Fibroblast of skin of left quadriceps (primary cell): Measurements from ENCODE around the gene PPP1R13L.
"Not testable (repeated sequence)": the region's sequence is repeated elsewhere in the genome, so short reads cannot be mapped to it uniquely, and the experiment has no call there.

ENCODE experiments used
- DNase-seq, 2 experiments: peaks; one replicate each; pipeline ENCODE4 v3.0.0-alpha.2; 2013; ENCODE audit warnings: low read depth in 2 of 2

PPP1R13L gene

GRCh38 chr19:45346449-45346848 lies 58.4 kb downstream of the PPP1R13L start:
- DNase-seq = no peak

- DNase-seq = no peak
Measured at GRCh38 chr19:45345506-45345860, 59.4 kb downstream of the PPP1R13L start.

- no peak for DNase-seq
Measured at GRCh38 chr19:45344621-45345505, 60.0 kb downstream of the PPP1R13L start.

GRCh38 chr19:45342911-45343310 lies 62.0 kb downstream of the PPP1R13L start:
- no peak for DNase-seq

- no peak for DNase-seq
Measured at GRCh38 chr19:45340899-45341453, 63.9 kb downstream of the PPP1R13L start.

- no peak for DNase-seq
Measured at GRCh38 chr19:45340232-45340898, 64.5 kb downstream of the PPP1R13L start, which contains the start of gene KLC3. Gene KLC3, plus strand, starts transcription at chr19:45340750. Its CDS starts 4,792 bp downstream, at chr19:45345542.

- DNase-seq = no peak
Measured at GRCh38 chr19:45339629-45340028, 65.2 kb downstream of the PPP1R13L start.

- DNase-seq = no peak
Measured at GRCh38 chr19:45336696-45337251, 68.1 kb downstream of the PPP1R13L start.

DNA sequence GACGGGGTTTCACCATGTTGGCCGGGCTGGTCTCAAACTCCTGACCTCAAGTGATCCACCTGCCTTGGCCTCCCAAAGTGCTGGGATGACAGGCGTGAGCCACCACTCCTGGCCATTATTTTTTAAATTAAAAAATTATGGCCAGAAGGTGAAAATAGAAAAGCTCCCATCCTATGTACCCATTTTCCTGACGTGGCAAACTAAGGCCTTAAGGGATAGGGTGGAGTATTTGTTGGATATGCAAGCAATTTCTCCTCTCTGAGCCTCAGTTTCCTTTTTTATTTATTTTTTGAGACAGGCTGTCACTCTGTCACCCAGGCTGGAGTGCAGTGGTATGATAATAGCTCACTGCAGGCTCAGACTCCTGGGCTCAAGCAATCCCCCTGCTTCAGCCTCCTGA lies 70.0 kb downstream of the PPP1R13L start:
- DNase-seq = not testable (repeated sequence)

- no peak for DNase-seq
Measured at GRCh38 chr19:45333609-45334303, 71.1 kb downstream of the PPP1R13L start.

DNA sequence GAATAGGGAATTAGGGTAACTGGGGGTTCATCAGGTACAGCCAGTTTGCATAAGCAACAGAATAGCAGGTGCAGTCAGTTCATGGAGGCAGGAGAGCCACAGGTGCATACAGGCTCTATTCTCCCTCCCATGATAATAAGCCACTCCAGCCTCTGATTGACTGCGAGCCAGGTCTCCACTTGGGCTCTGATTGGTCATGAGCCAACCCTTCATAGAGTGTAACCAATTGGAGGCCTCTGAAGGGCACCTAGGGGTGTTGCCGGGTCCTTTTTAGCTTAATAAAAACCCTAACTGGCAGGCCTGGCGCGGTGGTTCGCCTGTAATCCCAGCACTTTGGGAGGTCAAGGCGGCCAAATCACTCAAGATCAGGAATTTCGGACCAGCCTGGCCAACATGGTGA lies 73.5 kb downstream of the PPP1R13L start:
- no peak for DNase-seq
